Measurements from ENCODE around the gene CABLES2. TPM values are rescaled to one million over a fixed set of nuclear protein-coding genes. Genes with fewer than 3 reads are reported as not detected.

Gene CABLES2
- total and polyA plus RNA-seq, 2 of the 4 experiments (the other 2 are of a cell fraction) = 1.4 to 5.1 TPM

DNA sequence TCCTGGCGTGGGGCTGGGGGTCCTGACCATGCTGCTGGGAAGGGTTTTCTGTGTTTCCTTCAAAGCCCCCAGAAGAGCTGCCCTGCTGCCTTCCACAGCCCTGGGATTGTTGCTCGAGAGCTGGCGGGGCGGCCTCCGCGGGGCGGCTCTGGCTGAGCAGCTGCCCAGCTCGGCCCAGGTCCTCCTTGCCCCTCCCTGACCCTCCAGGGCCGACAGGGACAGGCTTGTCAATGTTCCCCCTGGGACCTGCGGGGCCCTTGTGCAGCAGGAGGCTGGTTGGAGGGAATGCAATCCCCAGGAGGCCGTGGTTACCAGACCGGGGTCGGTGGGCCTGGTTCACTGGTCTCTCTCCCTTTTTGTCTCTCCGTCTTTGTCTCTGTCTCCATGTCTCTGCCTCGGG, 48.8 kb upstream of the CABLES2 start:
- Histone ChIP-seq H3K56ac (ENCODE audit: extremely low read depth, insufficient read depth, low read length) (no peak overlapping the region), H3K36me3 (ENCODE audit: control insufficient read depth, insufficient read depth, low read length) (no peaks in the 10 kb centered on the region), H4K5ac (ENCODE audit: low read depth, low read length) (no peak overlapping the region), H3K27ac (ENCODE audit: insufficient read depth, low read length) (no peak overlapping the region), H3K4me2 (ENCODE audit: low read depth, low read length) (no peak overlapping the region), H2BK120ac (ENCODE audit: low read depth, low read length) (no peak overlapping the region), H3K14ac (replicated peaks; ENCODE audit: low read depth, low read length) (no peak overlapping the region), H4K20me1 (ENCODE audit: insufficient read depth, low read length) (no peaks in the 10 kb centered on the region), H3K9me1 (ENCODE audit: insufficient read depth, low read length) (no peaks in the 10 kb centered on the region), H3K27me3 (ENCODE audit: control insufficient read depth, insufficient read depth, low read length) (peaks cover 66% of the 10 kb centered on the region), H3K4me3 (ENCODE audit: insufficient read depth, low read depth, low read length) (no peak overlapping the region), H2BK20ac (ENCODE audit: low read depth, low read length) (no peak overlapping the region), H3K79me1 (ENCODE audit: low read depth in 1 of 2, low read length in 2 of 2) (no peaks in the 10 kb centered on the region), H4K91ac (ENCODE audit: insufficient read depth, low read depth, low read length) (no peak overlapping the region), H3K18ac (ENCODE audit: low read depth, low read length) (no peak overlapping the region), H3K23ac (ENCODE audit: low read depth, low read length) (no peak overlapping the region), H3K9ac (ENCODE audit: low read depth, low read length) (no peak overlapping the region), H2AFZ (replicated peaks; ENCODE audit: low read length, poor library complexity) (no peak overlapping the region), H4K8ac (ENCODE audit: low read depth in 2 of 2, low read length in 2 of 2) (no peak overlapping the region), H2BK5ac (ENCODE audit: low read depth, low read length, poor library complexity, severe bottlenecking) (no peak overlapping the region), H3K9me3 (ENCODE audit: control insufficient read depth, insufficient read depth, low read length) (no peaks in the 10 kb centered on the region), H2BK15ac (ENCODE audit: low read depth, low read length) (no peak overlapping the region), H2AK9ac (replicated peaks; ENCODE audit: low read depth, low read length, poor library complexity) (no peak overlapping the region), H3K4ac (ENCODE audit: low read depth, low read length) (no peak overlapping the region), H2AK5ac (ENCODE audit: low read depth, low read length) (no peak overlapping the region), H3K4me1 (ENCODE audit: control insufficient read depth, insufficient read depth, low read length) (no peaks in the 10 kb centered on the region)
- WGBS, 2 experiments (ENCODE audit: extremely low coverage in 2 of 2, insufficient read length in 1 of 2) = 23% methylated on average over 4 of the region's 15 CpGs; no CpG with 5 or more reads in 1 of the 2 experiments
- ATAC-seq (ENCODE audit: low read depth) (no peak), DNase-seq (no peak)
- intact Hi-C loops (cut with micrococcal nuclease) (no loop called here), dilution Hi-C loops (cut with HindIII; ENCODE audit: low sequenced_read_pairs, unreplicated experiment) (no loop called here), in situ Hi-C loops (cut with MboI; ENCODE audit: low sequenced_read_pairs) (no loop called here)
- ChIA-PET CTCF (no interaction called here), POLR2A (ENCODE audit: unreplicated experiment) (no interaction called here)
- BruUV-seq (replicated peaks) = no TSS peak
- no peak for TF ChIP-seq NFE2L2 (IDR thresholded peaks at IDR 0.05; ENCODE audit: low read depth, low read length)
- TF ChIP-seq, protein P1, sequence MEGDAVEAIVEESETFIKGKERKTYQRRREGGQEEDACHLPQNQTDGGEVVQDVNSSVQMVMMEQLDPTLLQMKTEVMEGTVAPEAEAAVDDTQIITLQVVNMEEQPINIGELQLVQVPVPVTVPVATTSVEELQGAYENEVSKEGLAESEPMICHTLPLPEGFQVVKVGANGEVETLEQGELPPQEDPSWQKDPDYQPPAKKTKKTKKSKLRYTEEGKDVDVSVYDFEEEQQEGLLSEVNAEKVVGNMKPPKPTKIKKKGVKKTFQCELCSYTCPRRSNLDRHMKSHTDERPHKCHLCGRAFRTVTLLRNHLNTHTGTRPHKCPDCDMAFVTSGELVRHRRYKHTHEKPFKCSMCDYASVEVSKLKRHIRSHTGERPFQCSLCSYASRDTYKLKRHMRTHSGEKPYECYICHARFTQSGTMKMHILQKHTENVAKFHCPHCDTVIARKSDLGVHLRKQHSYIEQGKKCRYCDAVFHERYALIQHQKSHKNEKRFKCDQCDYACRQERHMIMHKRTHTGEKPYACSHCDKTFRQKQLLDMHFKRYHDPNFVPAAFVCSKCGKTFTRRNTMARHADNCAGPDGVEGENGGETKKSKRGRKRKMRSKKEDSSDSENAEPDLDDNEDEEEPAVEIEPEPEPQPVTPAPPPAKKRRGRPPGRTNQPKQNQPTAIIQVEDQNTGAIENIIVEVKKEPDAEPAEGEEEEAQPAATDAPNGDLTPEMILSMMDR (conservative IDR thresholded peaks at IDR 0.05; ENCODE audit: low read depth, low read length) = no peak
- TF ChIP-seq CEBPB (IDR thresholded peaks at IDR 0.05; ENCODE audit: low read depth, low read length) = no peak
- no peak for TF ChIP-seq MAFK (IDR thresholded peaks at IDR 0.05; ENCODE audit: low read depth, low read length)
- no peak for TF ChIP-seq RCOR1 (IDR thresholded peaks at IDR 0.05; ENCODE audit: insufficient replicate concordance, low read length)
- TF ChIP-seq CHD1 (IDR thresholded peaks at IDR 0.05; ENCODE audit: low read depth, low read length) = no peak
- TF ChIP-seq, protein P2, sequence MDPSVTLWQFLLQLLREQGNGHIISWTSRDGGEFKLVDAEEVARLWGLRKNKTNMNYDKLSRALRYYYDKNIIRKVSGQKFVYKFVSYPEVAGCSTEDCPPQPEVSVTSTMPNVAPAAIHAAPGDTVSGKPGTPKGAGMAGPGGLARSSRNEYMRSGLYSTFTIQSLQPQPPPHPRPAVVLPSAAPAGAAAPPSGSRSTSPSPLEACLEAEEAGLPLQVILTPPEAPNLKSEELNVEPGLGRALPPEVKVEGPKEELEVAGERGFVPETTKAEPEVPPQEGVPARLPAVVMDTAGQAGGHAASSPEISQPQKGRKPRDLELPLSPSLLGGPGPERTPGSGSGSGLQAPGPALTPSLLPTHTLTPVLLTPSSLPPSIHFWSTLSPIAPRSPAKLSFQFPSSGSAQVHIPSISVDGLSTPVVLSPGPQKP (IDR thresholded peaks at IDR 0.05; ENCODE audit: borderline replicate concordance, low read depth, low read length) = no peak
- TF ChIP-seq MXI1 (IDR thresholded peaks at IDR 0.05; ENCODE audit: borderline replicate concordance, low read depth, low read length) = no peak
- no peak for TF ChIP-seq RFX5 (IDR thresholded peaks at IDR 0.05; ENCODE audit: low read depth, low read length)
- TF ChIP-seq POLR2A (IDR thresholded peaks at IDR 0.05; ENCODE audit: low read depth, low read length) = no peak
- TF ChIP-seq, protein P3, sequence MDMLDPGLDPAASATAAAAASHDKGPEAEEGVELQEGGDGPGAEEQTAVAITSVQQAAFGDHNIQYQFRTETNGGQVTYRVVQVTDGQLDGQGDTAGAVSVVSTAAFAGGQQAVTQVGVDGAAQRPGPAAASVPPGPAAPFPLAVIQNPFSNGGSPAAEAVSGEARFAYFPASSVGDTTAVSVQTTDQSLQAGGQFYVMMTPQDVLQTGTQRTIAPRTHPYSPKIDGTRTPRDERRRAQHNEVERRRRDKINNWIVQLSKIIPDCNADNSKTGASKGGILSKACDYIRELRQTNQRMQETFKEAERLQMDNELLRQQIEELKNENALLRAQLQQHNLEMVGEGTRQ (IDR thresholded peaks at IDR 0.05; ENCODE audit: low read depth, low read length) = no peak
- TF ChIP-seq SMC3 (IDR thresholded peaks at IDR 0.05; ENCODE audit: low read depth, low read length) = no peak
- no peak for TF ChIP-seq FOS (IDR thresholded peaks at IDR 0.05; ENCODE audit: low read depth, low read length)
- no peak for TF ChIP-seq BHLHE40 (IDR thresholded peaks at IDR 0.05; ENCODE audit: low read depth, low read length)

Data from IMR-90 (cell line).